Fibroblast of the aortic adventitia (primary cell): ENCODE results near the gene TCF4. TPM values are rescaled to one million over a fixed set of nuclear protein-coding genes. Genes with fewer than 3 reads are reported as not detected.

Experiments
- DNase-seq: peaks from one replicate; pipeline ENCODE4 v3.0.0-alpha.2; 2010; ENCODE audit warnings: low read depth
- H3K4me3 ChIP-seq: 2 replicates; pipeline ENCODE4 v1.5.1; 2011; ENCODE audit warnings: low read depth, mild to moderate bottlenecking, control low read depth, low read length, moderate library complexity
- CTCF ChIP-seq: IDR thresholded peaks from 2 replicates; pipeline ENCODE4 v1.5.1; 2011; ENCODE audit warnings: mild to moderate bottlenecking, low read length, control low read depth, inconsistent platforms; ENCODE audit not compliant: insufficient read depth
- total RNA-seq: library from RNA; depleted of rRNA; stranded (reverse); fragments of >200 nt; gene quantifications from 2 replicates; pipeline ENCODE4 v1.2.3, GENCODE V29; 2012; ENCODE audit warnings: low replicate concordance

Gene TCF4
- total RNA-seq, 1 donor: 105 TPM

- no peak for DNase-seq
- H3K4me3 ChIP-seq: no peak overlapping the region
- TF ChIP-seq CTCF: no peak
Measured at GRCh38 chr18:55503167-55503820, 84.7 kb downstream of the TCF4 start.

- H3K4me3 ChIP-seq: no peak overlapping the region
- DNase-seq: no peak
- no peak for TF ChIP-seq CTCF
Measured at GRCh38 chr18:55501982-55502710, 85.8 kb downstream of the TCF4 start.

- DNase-seq: no peak
- TF ChIP-seq CTCF: no peak
- no peak overlapping the region for H3K4me3 ChIP-seq
Measured at GRCh38 chr18:55501579-55501978, 86.4 kb downstream of the TCF4 start.

- peak; percentile 66 for DNase-seq
- TF ChIP-seq CTCF: no peak
- no peak overlapping the region for H3K4me3 ChIP-seq
Measured at GRCh38 chr18:55500316-55501086, 87.5 kb downstream of the TCF4 start.

- TF ChIP-seq CTCF: no peak
- H3K4me3 ChIP-seq: no peak overlapping the region
- DNase-seq: no peak
Measured at GRCh38 chr18:55499526-55499925, 88.5 kb downstream of the TCF4 start.

GRCh38 chr18:55497825-55498403 lies 90.1 kb downstream of the TCF4 start:
- no peak overlapping the region for H3K4me3 ChIP-seq
- no peak for DNase-seq
- no peak for TF ChIP-seq CTCF
